Measurements from ENCODE around the gene CDCP1. TPM values are rescaled to one million over a fixed set of nuclear protein-coding genes. Genes with fewer than 3 reads are reported as not detected.

The CDCP1 gene
- total and polyA plus RNA-seq, 12 donors, result 0.27 to 4.3 (median 1.6) TPM

DNA sequence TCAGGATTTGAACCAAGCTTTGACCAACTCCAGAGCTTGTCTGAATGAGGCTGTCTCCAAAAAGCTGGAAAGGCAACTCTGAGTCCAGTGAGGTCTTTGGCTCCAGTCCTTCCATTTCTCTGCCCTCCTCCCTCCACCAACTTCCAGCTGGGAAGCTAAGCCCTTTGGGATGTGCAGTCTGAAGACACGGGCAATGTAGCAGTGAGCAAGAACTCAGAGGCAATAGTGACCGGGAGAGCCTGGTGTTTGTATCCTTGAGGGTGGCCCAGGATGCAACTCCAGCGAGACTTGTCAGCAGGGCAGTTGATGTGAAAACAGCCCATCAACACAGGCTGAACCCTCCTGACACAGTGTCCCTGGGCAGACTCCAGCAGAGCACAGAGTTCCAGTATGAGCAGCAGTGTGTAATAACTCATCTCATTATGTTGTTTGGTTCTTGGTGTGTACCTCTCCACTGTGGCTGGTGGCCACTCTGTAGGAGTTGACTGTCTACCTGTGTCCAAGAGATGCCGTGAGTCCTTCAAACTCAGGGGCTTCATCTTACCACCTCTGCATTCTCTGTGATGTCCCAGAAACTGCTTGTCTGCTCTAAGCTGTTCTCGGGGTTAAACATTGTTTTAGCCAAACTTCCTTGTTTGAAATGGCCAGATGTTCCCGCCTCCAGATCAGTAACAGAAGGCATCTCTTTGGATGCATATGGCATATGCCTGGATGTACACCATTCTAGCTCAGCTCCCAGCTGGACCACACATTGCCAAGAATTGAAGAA lies 6.6 kb downstream of the CDCP1 start:
- Histone ChIP-seq H3K4me1 (replicated peaks in 1 of 2) (peaks cover 5 to 21% of the 10 kb centered on the region in 2 donors), H3K9me3 (replicated peaks in 1 of 3) (no peaks in the 10 kb centered on the region), H3K27ac (peak overlapping the region in 2 of 5 donors; percentile 50 to 84), H3K27me3 (no peaks in the 10 kb centered on the region), H3K4me3 (no peak overlapping the region), H3K36me3 (replicated peaks in 1 of 2) (no peaks in the 10 kb centered on the region)
- WGBS, 4 donors, result 73 to 86% (median 79%) methylated on average over 4 to 6 of the region's 6 CpGs
- intact Hi-C loops (cut with DNase I), result no loop called here
- TF ChIP-seq CTCF (IDR thresholded peaks at IDR 0.05) (no peak), POLR2A (IDR thresholded peaks at IDR 0.05) (no peak)
- no peak for DNase-seq

DNA sequence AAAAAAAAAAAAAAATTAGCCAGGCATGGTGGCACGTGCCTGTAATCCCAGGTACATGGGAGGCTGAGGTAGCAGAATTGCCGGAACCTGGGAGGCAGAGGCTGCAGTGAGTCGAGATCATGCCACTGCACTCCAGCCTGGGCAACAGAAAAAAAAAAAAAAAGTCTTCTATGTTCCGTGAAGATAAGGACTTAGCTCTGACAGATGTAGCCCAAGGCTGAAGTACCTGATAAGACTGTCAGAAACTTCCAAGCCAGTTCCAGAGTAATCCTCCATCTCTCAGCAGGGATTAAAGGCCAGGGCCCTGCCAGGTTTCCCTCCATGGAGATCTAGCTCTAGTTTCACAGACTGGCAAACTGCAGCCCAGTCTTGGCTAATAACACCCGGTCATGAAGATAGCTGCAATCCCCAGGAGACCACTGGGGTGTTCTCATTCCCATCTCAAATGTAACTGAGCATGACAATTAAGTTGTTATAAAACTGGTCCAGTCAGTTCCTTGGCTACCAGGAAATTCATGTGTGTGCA lies 8.5 kb downstream of the CDCP1 start:
- WGBS, 4 donors, result 43 to 65% (median 45%) methylated on average over 5 of the region's 5 CpGs
- no peak for TF ChIP-seq POLR2A (IDR thresholded peaks at IDR 0.05)
- peak in 1 of 6 experiments; percentile 4 for TF ChIP-seq CTCF (IDR thresholded peaks at IDR 0.05)
- Histone ChIP-seq H3K36me3 (replicated peaks in 1 of 2) (no peaks in the 10 kb centered on the region), H3K27me3 (no peaks in the 10 kb centered on the region), H3K27ac (no peak overlapping the region), H3K4me3 (no peak overlapping the region), H3K9me3 (replicated peaks in 1 of 3) (no peaks in the 10 kb centered on the region), H3K4me1 (replicated peaks in 1 of 2) (peaks cover 5 to 21% of the 10 kb centered on the region in 2 donors)
- intact Hi-C loops (cut with DNase I), result no loop called here
- peak in 2 of 7 donors; percentile 21 to 40 for DNase-seq

- Histone ChIP-seq H3K36me3 (replicated peaks in 1 of 2) (no peaks in the 10 kb centered on the region), H3K9me3 (replicated peaks in 1 of 3) (no peaks in the 10 kb centered on the region), H3K27me3 (no peaks in the 10 kb centered on the region), H3K4me1 (replicated peaks in 1 of 2) (peaks cover 5 to 21% of the 10 kb centered on the region in 2 donors), H3K4me3 (no peak overlapping the region), H3K27ac (peak overlapping the region in 3 of 5 donors; percentile 18 to 37 (median 19))
- intact Hi-C loops (cut with DNase I), result no loop called here
- DNase-seq, result peak in 1 of 7 donors; percentile 30
- 16 to 50% (median 35%) methylated on average over 1 of the region's 1 CpG for WGBS, 4 donors
- TF ChIP-seq POLR2A (IDR thresholded peaks at IDR 0.05) (no peak), CTCF (IDR thresholded peaks at IDR 0.05) (no peak)
Measured at GRCh38 chr3:45135959-45136358, 10.2 kb downstream of the CDCP1 start.

DNA sequence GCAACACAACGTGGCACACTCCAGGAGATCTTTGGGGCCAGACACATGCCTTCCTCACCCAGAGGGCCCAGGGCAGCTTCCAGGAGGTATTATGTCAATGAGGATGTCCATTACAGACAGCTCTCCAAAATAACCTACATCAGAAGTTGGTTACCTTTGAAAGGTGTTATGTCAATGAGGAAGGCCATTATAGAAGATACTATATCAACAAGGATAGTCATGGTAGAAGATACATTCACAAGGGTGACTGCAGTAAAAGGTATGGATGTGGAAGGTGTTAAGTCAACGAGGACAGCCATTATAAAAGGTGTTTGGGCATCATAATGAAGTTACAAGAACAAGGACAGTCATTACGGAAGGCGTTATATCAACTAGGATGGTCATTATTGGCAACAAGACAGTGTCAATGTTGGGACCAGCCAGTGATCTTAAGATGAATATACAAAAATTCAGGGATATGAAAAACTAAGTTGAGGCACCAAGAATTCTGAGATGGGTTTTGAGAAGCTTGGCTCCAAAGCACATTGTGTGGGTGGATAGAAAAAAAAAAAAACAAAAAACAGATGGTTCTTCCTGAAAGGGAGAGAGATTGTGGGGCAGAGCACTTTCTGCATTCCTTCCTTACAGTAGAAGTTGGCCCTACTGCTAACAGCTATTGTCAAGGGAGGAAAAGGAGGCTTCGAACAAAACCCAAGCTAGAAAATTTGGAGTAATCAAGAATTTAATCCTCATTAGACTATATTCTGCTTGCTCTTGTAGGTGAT lies 11.2 kb downstream of the CDCP1 start:
- TF ChIP-seq POLR2A (IDR thresholded peaks at IDR 0.05) (no peak), CTCF (IDR thresholded peaks at IDR 0.05) (no peak)
- H3K9me3 ChIP-seq (replicated peaks in 1 of 3), result no peaks in the 10 kb centered on the region
- no peaks in the 10 kb centered on the region for H3K36me3 ChIP-seq (replicated peaks in 1 of 2)
- no peak for DNase-seq
- no peak overlapping the region for H3K4me3 ChIP-seq
- intact Hi-C loops (cut with DNase I), result no loop called here
- WGBS, 4 donors, result 85 to 89% (median 88%) methylated on average over 4 to 5 of the region's 5 CpGs
- no peaks in the 10 kb centered on the region for H3K27me3 ChIP-seq
- peak overlapping the region in 1 of 5 donors; percentile 70 for H3K27ac ChIP-seq
- H3K4me1 ChIP-seq (replicated peaks in 1 of 2), result peaks cover 5 to 21% of the 10 kb centered on the region in 2 donors
